Skeletal muscle cell (primary cell): ENCODE measurements around the gene PSMD3.
"Not testable (repeated sequence)": the region's sequence is repeated elsewhere in the genome, so short reads cannot be mapped to it uniquely, and the experiment has no call there.

Experiments used
- DNase-seq: peaks from one replicate; pipeline ENCODE4 v3.0.0-alpha.2; 2010; ENCODE audit warnings: low read depth
- H3K4me3 ChIP-seq: 2 replicates; pipeline ENCODE4 v1.5.1; 2011; ENCODE audit warnings: low read depth, mild to moderate bottlenecking, control low read depth, low read length, moderate library complexity

The PSMD3 gene

GRCh38 chr17:39980351-39981206 is at the start of gene PSMD3:
TSS of gene PSMD3 (plus strand) at chr17:39980807. CDS start at chr17:39980971, 164 bp downstream.
- peak; percentile 96 for DNase-seq
- peak within 1 kb of the TSS; percentile 95 for H3K4me3 ChIP-seq

GRCh38 chr17:39933912-39934311 is 46.7 kb upstream of the PSMD3 start:
- no peak for DNase-seq

GRCh38 chr17:39934324-39934723 is 46.3 kb upstream of the PSMD3 start:
- no peak overlapping the region for H3K4me3 ChIP-seq
- no peak for DNase-seq

More at GRCh38 chr17:39933912-39934311, 46.7 kb upstream of the PSMD3 start:
- no peak overlapping the region for H3K4me3 ChIP-seq

GRCh38 chr17:39935909-39936308 is 44.7 kb upstream of the PSMD3 start:
- no peak for DNase-seq
- no peak overlapping the region for H3K4me3 ChIP-seq

- no peak overlapping the region for H3K4me3 ChIP-seq
- no peak for DNase-seq
Observed at GRCh38 chr17:39937447-39937846, 43.2 kb upstream of the PSMD3 start.

GRCh38 chr17:39938140-39938869 is 42.3 kb upstream of the PSMD3 start:
- no peak for DNase-seq
- H3K4me3 ChIP-seq: no peak overlapping the region

DNA sequence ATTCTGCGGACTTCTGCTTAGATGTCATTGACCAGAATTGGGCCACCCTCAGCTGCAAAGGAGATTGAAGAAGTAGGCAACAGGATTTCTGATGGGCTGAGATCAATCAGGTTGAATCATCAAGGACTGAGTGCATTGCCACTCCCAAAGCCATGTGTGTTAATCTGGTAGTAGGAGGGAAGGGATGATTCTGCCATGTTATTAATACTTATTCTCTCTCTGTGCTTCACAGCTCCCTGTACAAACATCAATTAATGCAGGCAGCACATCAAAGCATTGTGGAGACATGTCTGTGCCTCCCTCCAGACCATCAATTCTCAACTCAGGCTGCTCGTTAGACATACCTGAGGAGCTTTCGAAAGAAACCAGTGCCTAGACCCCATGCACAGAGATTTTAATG is 41.5 kb upstream of the PSMD3 start:
- DNase-seq: no peak
- no peak overlapping the region for H3K4me3 ChIP-seq

GRCh38 chr17:39939588-39940419 is 40.8 kb upstream of the PSMD3 start:
- H3K4me3 ChIP-seq: no peak overlapping the region
- DNase-seq: peak; percentile 88

GRCh38 chr17:39943702-39944392 is 36.8 kb upstream of the PSMD3 start:
- DNase-seq: no peak
- H3K4me3 ChIP-seq: no peak overlapping the region

- H3K4me3 ChIP-seq: no peak overlapping the region
- no peak for DNase-seq
Observed at GRCh38 chr17:39944393-39944711, 36.3 kb upstream of the PSMD3 start.

DNA sequence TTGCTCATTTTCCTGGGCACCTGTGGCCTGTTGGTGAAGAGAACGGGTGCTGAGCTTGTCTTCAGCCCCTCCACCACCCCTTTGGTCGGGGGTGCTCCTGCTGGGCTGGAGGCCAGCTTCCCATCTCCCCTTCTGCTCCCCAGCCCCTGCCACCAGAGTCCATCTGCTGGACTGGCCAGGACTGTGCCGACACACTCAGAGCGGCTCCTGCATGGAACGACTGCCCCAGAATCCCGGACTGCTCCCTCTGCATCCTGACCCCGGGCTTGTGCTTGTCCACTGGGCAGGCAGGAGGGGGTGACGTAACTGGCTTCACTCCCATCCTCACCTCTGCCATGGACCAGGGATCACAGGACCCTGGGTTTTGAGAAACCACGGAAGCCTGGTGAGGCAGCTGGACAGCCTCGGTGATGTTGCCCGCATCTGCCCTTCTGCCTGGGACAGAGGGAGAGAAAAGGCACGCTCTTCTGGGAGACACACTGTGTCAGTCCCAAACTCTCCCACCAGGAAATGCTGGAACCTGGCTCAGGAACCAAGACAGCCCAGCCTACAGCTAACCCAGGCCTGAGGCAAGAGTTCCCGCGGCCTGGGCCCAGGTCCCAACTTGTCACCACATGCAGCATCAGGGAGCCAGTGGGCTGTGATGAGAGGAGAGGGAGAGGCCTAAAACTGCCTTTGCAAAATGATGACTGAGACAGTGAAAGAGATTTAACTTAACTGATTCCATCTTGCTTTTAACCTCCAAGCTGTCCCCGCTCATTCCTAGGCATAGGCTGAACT is 33.9 kb upstream of the PSMD3 start:
- no peak overlapping the region for H3K4me3 ChIP-seq
- DNase-seq: no peak

GRCh38 chr17:39948489-39948828 is 32.1 kb upstream of the PSMD3 start:
- not testable (repeated sequence) for H3K4me3 ChIP-seq, DNase-seq

DNA sequence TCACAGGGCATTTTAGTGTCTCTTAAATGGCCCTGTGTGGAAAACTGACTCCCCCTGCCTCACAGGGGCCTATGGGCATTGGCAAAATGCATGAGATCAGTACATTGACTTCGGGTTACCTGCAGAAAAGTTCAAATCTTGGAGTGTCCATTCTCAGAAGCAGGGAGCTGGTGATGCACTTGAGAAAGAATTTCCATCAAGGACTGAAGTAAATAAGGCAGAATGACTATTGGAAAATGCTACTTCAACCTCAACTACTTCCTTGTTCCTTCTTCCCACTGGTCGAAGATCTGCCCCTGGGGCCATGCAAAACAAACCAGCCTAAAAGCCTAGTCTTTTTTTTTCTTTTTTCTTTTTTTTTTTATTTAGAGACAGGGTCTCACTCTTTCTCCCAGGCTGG is 31.6 kb upstream of the PSMD3 start:
- no peak for DNase-seq
- no peak overlapping the region for H3K4me3 ChIP-seq

DNA sequence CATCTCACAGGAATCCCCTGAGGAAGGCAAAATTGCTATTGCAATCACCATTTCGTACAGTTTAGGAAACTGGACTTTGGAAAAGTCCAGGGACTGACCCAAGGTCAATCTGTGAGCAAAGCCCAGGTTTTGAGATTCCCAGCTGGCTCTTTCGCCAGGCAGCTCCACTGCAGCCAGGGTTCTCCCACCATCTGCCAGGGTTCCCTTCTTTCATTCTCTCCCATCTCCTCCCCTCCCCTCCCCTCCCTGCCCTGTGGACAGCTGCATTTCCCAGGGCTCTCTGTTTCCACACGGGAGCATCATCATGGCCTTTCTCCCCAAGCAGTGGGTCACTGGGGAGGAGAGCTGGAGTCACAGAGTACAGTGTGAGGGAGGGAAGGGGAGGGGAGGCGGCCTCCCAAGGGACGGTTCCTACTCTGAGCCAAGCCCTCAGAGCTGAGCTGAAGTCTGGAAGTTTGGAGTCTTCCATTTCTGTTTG is 29.7 kb upstream of the PSMD3 start:
- peak; percentile 35 for DNase-seq
- no peak overlapping the region for H3K4me3 ChIP-seq

GRCh38 chr17:39951924-39952679 is 28.5 kb upstream of the PSMD3 start:
- peak overlapping the region; percentile 41 for H3K4me3 ChIP-seq
- no peak for DNase-seq

GRCh38 chr17:39952680-39953470 is 27.7 kb upstream of the PSMD3 start:
- peak; percentile 84 for DNase-seq
- H3K4me3 ChIP-seq: peak overlapping the region; percentile 43

GRCh38 chr17:39953471-39953888 is 27.1 kb upstream of the PSMD3 start:
- peak overlapping the region; percentile 43 for H3K4me3 ChIP-seq
- DNase-seq: no peak
